ENCODE measurements around the gene SLFN11. TPM values are rescaled to one million over a fixed set of nuclear protein-coding genes. Genes with fewer than 3 reads are reported as not detected.
"Not testable (repeated sequence)": the region's sequence is repeated elsewhere in the genome, so short reads cannot be mapped to it uniquely, and the experiment has no call there.

The SLFN11 gene
- total RNA-seq, 2 experiments from 2014 or later, result 64.8 to 68.8 TPM

DNA sequence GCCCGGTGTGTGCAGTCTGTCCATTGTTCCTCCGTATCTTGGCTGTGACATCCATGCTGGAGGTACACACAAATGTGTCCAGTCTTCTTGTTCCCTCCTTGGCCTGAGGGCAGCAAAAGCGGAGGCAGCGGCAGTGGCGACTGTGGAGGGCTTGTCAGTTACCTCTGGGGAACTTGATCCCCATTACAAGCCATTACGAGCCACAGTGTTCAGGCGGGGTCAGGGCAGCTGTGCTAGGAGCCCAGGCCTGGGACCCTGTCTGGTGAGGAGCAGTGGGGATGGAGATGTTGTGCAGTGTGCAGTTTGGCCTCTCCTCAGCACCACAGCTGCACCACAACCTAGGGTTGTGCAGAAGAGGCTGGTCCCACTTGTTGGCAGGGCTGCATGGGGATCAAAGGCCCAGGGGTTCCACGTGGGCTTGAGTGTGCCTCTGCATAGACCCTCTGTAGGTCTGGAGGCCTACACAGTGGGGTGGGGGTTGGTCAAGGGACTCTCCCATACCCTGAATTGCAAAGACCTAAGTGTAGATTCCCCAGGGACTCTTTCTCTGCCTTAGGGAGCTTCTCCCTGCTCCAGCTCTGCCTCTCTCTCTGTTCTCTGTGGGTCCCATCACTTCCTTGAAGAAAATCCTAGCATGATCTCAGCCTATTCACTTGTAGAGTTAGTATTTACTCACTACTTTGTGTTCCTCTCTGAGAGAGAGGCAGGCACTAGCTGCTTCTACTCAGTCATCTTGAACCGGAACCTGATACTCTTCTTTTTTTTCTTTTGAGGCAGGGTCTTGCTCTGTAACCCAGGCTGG lies 58.8 kb downstream of the SLFN11 start:
- H3K27ac Mint-ChIP-seq, result no peak overlapping the region
- peaks cover 28% of the 10 kb centered on the region for H3K4me1 Mint-ChIP-seq (ENCODE audit: low read depth)
- CTCF ChIA-PET, result interaction anchor here (0.8 to 6.2 kb wide), 5 partner anchors 11 to 433 kb away, joined by 3 to 177 read pairs (median 5); partner anchors contain the start of gene SLFN12L

GRCh38 chr17:35313875-35314409 lies 59.5 kb downstream of the SLFN11 start:
- intact Hi-C loops (cut with micrococcal nuclease), result loop anchor here (1.0 to 5.0 kb wide), 8 partner anchors 27 to 433 kb away; partner anchors contain the start of gene SLFN5
- H3K36me3 Mint-ChIP-seq, result peaks cover 4% of the 10 kb centered on the region
- H3K4me3 Mint-ChIP-seq, result peak overlapping the region; percentile 82
- ChIA-PET CTCF (interaction anchor here (0.6 to 6.2 kb wide), 19 partner anchors 11 to 433 kb away, joined by 3 to 177 read pairs (median 5); partner anchors contain the start of genes NLE1, PEX12, SLFN12L and SLFN13), POLR2A (interaction anchor here (1.1 to 3.1 kb wide), 5 partner anchors 60 to 224 kb away, joined by 3 to 18 read pairs (median 6); partner anchors contain the start of gene SLFN11)
- peaks cover 12% of the 10 kb centered on the region for H3K9me3 Mint-ChIP-seq
- peaks cover 28% of the 10 kb centered on the region for H3K4me1 Mint-ChIP-seq (ENCODE audit: low read depth)
- peak overlapping the region; percentile 83 for H3K27ac Mint-ChIP-seq
- no peaks in the 10 kb centered on the region for H3K27me3 Mint-ChIP-seq
- no peak for DNase-seq

More for the DNA sequence above, 58.8 kb downstream of the SLFN11 start:
- intact Hi-C loops (cut with micrococcal nuclease), result loop anchor here (5.0 kb wide), 1 partner anchor 142 kb away; no protein-coding TSS in a partner anchor
- no peak overlapping the region for H3K4me3 Mint-ChIP-seq
- POLR2A ChIA-PET, result interaction anchor here (1.0 kb wide), 1 partner anchor 59 kb away, joined by 3 read pairs; the partner anchor contains the start of gene SLFN11
- peaks cover 2% of the 10 kb centered on the region for H3K36me3 Mint-ChIP-seq
- H3K9me3 Mint-ChIP-seq, result peaks cover 5% of the 10 kb centered on the region
- DNase-seq, result no peak
- no peaks in the 10 kb centered on the region for H3K27me3 Mint-ChIP-seq

- DNase-seq, result peak; percentile 81
- H3K27ac Mint-ChIP-seq, result peak overlapping the region; percentile 83
- H3K36me3 Mint-ChIP-seq, result peaks cover 4% of the 10 kb centered on the region
- CTCF ChIA-PET, result interaction anchor here (0.6 to 6.2 kb wide), 48 partner anchors 10 to 434 kb away, joined by 3 to 177 read pairs (median 4); partner anchors contain the start of genes NLE1, PEX12, SLFN11 and SLFN12L
- H3K4me3 Mint-ChIP-seq, result peak overlapping the region; percentile 82
- H3K4me1 Mint-ChIP-seq (ENCODE audit: low read depth), result peaks cover 30% of the 10 kb centered on the region
- intact Hi-C loops (cut with micrococcal nuclease), result loop anchor here (1.0 to 5.0 kb wide), 9 partner anchors 28 to 434 kb away; partner anchors contain the start of gene SLFN5
- H3K27me3 Mint-ChIP-seq, result no peaks in the 10 kb centered on the region
- POLR2A ChIA-PET, result interaction anchor here (0.7 to 3.1 kb wide), 8 partner anchors 61 to 366 kb away, joined by 3 to 18 read pairs (median 4); partner anchors contain the start of gene SLFN11
- H3K9me3 Mint-ChIP-seq, result peaks cover 12% of the 10 kb centered on the region
Observed at GRCh38 chr17:35312790-35313711, 60.4 kb downstream of the SLFN11 start.

GRCh38 chr17:35312346-35312745 lies 61.1 kb downstream of the SLFN11 start:
- intact Hi-C loops (cut with micrococcal nuclease), result loop anchor here (1.0 to 5.0 kb wide), 4 partner anchors 70 to 434 kb away; partner anchors contain the start of gene SLFN5
- no peak for DNase-seq
- H3K36me3 Mint-ChIP-seq, result peaks cover 4% of the 10 kb centered on the region
- H3K4me3 Mint-ChIP-seq, result no peak overlapping the region
- H3K27ac Mint-ChIP-seq, result no peak overlapping the region
- POLR2A ChIA-PET, result interaction anchor here (0.7 to 3.1 kb wide), 6 partner anchors 61 to 367 kb away, joined by 3 to 18 read pairs (median 5); partner anchors contain the start of gene SLFN11
- H3K4me1 Mint-ChIP-seq (ENCODE audit: low read depth), result peaks cover 30% of the 10 kb centered on the region
- H3K27me3 Mint-ChIP-seq, result no peaks in the 10 kb centered on the region
- H3K9me3 Mint-ChIP-seq, result peaks cover 12% of the 10 kb centered on the region
- CTCF ChIA-PET, result interaction anchor here (0.7 to 6.2 kb wide), 26 partner anchors 12 to 300 kb away, joined by 3 to 177 read pairs (median 4); partner anchors contain the start of genes NLE1, SLFN11, SLFN12L and SLFN13

- H3K27me3 Mint-ChIP-seq; DNase-seq; POLR2A ChIA-PET; H3K36me3 Mint-ChIP-seq; intact Hi-C loops (cut with micrococcal nuclease); H3K27ac Mint-ChIP-seq; H3K4me3 Mint-ChIP-seq: not testable (repeated sequence)
- Mint-ChIP-seq H3K9me3 (peaks cover 14% of the 10 kb centered on the region), H3K4me1 (ENCODE audit: low read depth) (peaks cover 22% of the 10 kb centered on the region)
- CTCF ChIA-PET, result interaction anchor here (0.7 to 1.4 kb wide), 2 partner anchors 23 to 321 kb away, joined by 3 read pairs; no protein-coding TSS in a partner anchor
Observed at GRCh38 chr17:35309345-35309744, 64.1 kb downstream of the SLFN11 start.

Other genes with a start within 250 kb of the SLFN11 start
- 10 to 100 TPM; 29.9 to 31.4 TPM for gene NLE1, start 231.3 kb downstream of the SLFN11 start, total RNA-seq
- gene UNC45B, start 225.8 kb downstream of the SLFN11 start, total RNA-seq, result under 1 TPM; 0.05 to 0.07 TPM
- not detected for gene SLC35G3, start 179.2 kb downstream of the SLFN11 start, total RNA-seq
- gene SLFN5, start 130.5 kb downstream of the SLFN11 start, total RNA-seq, result 10 to 100 TPM; 51.2 to 52.0 TPM
- 10 to 100 TPM in 1 of 2 experiments, 1 to 10 TPM in 1; 10.0 to 10.7 TPM for gene SLFN12, start 58.9 kb upstream of the SLFN11 start, total RNA-seq
- gene SLFN13, start 75.1 kb upstream of the SLFN11 start, total RNA-seq, result 10 to 100 TPM; 46.0 to 48.7 TPM
- gene SLFN12L, start 164.1 kb upstream of the SLFN11 start, total RNA-seq, result 10 to 100 TPM; 34.5 to 39.0 TPM
- not detected for gene SLFN14, start 187.2 kb upstream of the SLFN11 start, total RNA-seq
- 1 to 10 TPM; 4.9 to 6.0 TPM for gene PEX12, start 204.9 kb upstream of the SLFN11 start, total RNA-seq
- gene AP2B1, start 213.7 kb upstream of the SLFN11 start, total RNA-seq, result 100 to 1,000 TPM; 187 to 192 TPM

All from activated CD4-positive, alpha-beta memory T cell treated with anti-CD3 and anti-CD28 coated beads for 36 hours (primary cell).